Hepatocyte (in vitro differentiated cells): ENCODE results near the gene WDR62.

Source experiments
- EZH2 ChIP-seq: fragments of 200-600 bp; sonication (generic); IDR thresholded peaks from 2 replicates; pipeline ENCODE4 v1.6.1; 2016; ENCODE audit warnings: antibody characterized with exemption, mild to moderate bottlenecking, borderline replicate concordance
- TF ChIP-seq, protein P1 (sequence below): fragments of 200-600 bp; sonication (generic); IDR thresholded peaks from 2 replicates; pipeline ENCODE4 v1.5.1; 2016; ENCODE audit warnings: antibody characterized with exemption, mild to moderate bottlenecking; ENCODE audit not compliant: poor library complexity

DNA sequence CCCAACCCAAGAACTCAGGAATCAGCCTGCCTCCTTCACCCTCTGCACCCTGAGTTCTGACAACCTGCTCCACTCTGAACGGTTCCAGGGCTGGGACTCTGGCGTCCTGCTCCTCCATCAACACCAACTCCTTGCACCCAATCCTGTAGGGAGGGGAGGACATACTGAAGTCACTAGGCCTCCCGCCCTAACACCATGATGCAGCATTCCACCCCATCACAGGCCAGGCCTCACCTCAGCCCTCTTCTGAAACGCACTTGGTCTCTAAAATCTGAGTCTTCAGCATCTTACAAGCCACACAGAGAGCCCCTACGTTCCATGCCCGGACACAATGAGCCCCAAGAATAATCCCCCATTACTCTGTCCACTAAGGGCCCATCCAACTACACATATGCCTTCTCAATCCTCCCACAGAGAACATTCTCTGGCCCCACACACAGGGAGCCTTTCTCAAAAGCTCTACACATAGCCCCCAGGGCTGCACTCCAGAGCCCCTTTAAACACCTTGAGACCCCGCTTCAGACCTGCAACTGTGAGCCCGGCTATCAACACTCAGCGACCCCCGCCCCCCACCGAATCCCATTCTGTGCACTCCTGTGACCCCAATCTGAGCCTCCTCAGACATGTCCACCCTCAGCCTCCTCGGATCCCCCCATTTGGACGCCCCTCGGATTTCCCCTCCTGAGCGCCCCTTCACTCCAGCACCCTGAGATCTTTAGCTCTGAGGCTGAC lies 41.3 kb upstream of the WDR62 start:
- TF ChIP-seq, protein P1, sequence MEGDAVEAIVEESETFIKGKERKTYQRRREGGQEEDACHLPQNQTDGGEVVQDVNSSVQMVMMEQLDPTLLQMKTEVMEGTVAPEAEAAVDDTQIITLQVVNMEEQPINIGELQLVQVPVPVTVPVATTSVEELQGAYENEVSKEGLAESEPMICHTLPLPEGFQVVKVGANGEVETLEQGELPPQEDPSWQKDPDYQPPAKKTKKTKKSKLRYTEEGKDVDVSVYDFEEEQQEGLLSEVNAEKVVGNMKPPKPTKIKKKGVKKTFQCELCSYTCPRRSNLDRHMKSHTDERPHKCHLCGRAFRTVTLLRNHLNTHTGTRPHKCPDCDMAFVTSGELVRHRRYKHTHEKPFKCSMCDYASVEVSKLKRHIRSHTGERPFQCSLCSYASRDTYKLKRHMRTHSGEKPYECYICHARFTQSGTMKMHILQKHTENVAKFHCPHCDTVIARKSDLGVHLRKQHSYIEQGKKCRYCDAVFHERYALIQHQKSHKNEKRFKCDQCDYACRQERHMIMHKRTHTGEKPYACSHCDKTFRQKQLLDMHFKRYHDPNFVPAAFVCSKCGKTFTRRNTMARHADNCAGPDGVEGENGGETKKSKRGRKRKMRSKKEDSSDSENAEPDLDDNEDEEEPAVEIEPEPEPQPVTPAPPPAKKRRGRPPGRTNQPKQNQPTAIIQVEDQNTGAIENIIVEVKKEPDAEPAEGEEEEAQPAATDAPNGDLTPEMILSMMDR, result no peak
- no peak for TF ChIP-seq EZH2
